GM23248 (cell line): ENCODE results near the gene GTF2H3. TPM values are rescaled to one million over a fixed set of nuclear protein-coding genes. Genes with fewer than 3 reads are reported as not detected.

Experiments used
- DNase-seq: peaks from one replicate; pipeline ENCODE4 v3.0.0-alpha.2; 2015
- H2AFZ ChIP-seq: fragments of 200-600 bp; sonication (generic); 2 replicates; pipeline ENCODE4 v1.6.1; 2016; ENCODE audit warnings: antibody characterized with exemption
- H3F3A ChIP-seq: fragments of 200-600 bp; sonication (generic); 2 replicates; pipeline ENCODE4 v1.6.1; 2016; ENCODE audit warnings: mild to moderate bottlenecking, antibody characterized with exemption, mixed run types; ENCODE audit not compliant: insufficient read depth
- H3K27ac ChIP-seq: fragments of 200-600 bp; sonication (generic); 2 replicates; pipeline ENCODE4 v1.5.1; 2016; ENCODE audit warnings: mild to moderate bottlenecking
- H3K27me3 ChIP-seq: fragments of 200-600 bp; sonication (generic); replicated peaks from 2 replicates; pipeline ENCODE4 v1.6.1; 2016; ENCODE audit warnings: mild to moderate bottlenecking; ENCODE audit not compliant: insufficient read depth
- H3K36me3 ChIP-seq: fragments of 200-600 bp; sonication (generic); 2 replicates; pipeline ENCODE4 v1.6.1; 2016; ENCODE audit warnings: low read depth, mild to moderate bottlenecking
- H3K4me1 ChIP-seq: fragments of 200-600 bp; sonication (generic); 2 replicates; pipeline ENCODE4 v1.6.1; 2016; ENCODE audit warnings: mild to moderate bottlenecking; ENCODE audit not compliant: insufficient read depth
- H3K4me2 ChIP-seq: fragments of 200-600 bp; sonication (generic); one replicate; pipeline ENCODE4 v1.6.1; 2016; ENCODE audit warnings: mild to moderate bottlenecking; ENCODE audit not compliant: unreplicated experiment
- H3K4me3 ChIP-seq: fragments of 200-600 bp; sonication (generic); 2 replicates; pipeline ENCODE4 v1.5.1; 2016; ENCODE audit warnings: mild to moderate bottlenecking
- H3K79me2 ChIP-seq: fragments of 200-600 bp; sonication (generic); 2 replicates; pipeline ENCODE4 v1.6.1; 2016; ENCODE audit warnings: mild to moderate bottlenecking; ENCODE audit not compliant: insufficient read depth
- H3K9ac ChIP-seq: fragments of 200-600 bp; sonication (generic); 2 replicates; pipeline ENCODE4 v1.6.1; 2016; ENCODE audit warnings: mild to moderate bottlenecking
- H3K9me2 ChIP-seq: fragments of 200-600 bp; sonication (generic); 2 replicates; pipeline ENCODE4 v1.6.1; 2016; ENCODE audit warnings: mixed run types, mild to moderate bottlenecking, moderate library complexity; ENCODE audit not compliant: insufficient read depth
- H3K9me3 ChIP-seq: fragments of 200-600 bp; sonication (generic); one replicate; pipeline ENCODE4 v1.6.1; 2017; ENCODE audit warnings: low read depth
- H4K20me1 ChIP-seq: fragments of 200-600 bp; sonication (generic); 2 replicates; pipeline ENCODE4 v1.6.0; 2016; ENCODE audit not compliant: insufficient read depth
- EZH2 ChIP-seq: fragments of 200-600 bp; sonication (generic); IDR thresholded peaks from 2 replicates; pipeline ENCODE4 v1.6.1; 2018; ENCODE audit warnings: antibody characterized with exemption, mild to moderate bottlenecking; ENCODE audit not compliant: insufficient read depth, poor library complexity, severe bottlenecking
- EZH2phosphoT487 ChIP-seq: fragments of 200-600 bp; sonication (generic); IDR thresholded peaks from 2 replicates; pipeline ENCODE4 v1.6.1; 2018; ENCODE audit warnings: antibody characterized with exemption, moderate library complexity, mild to moderate bottlenecking, low read depth; ENCODE audit not compliant: insufficient read depth
- WGBS, 2 experiments: methylation state at CpG; one replicate each; pipeline ENCODE4 v1.1.6; 2015 to 2017; ENCODE audit warnings: low lambda C conversion rate in 2 of 2, low coverage in 1 of 2; ENCODE audit errors: missing lambda C conversion rate in 2 of 2; 5-methylcytosine and 5-hydroxymethylcytosine counted together
- in situ Hi-C: fragments of 300-500 bp; cut with MboI; formaldehyde crosslinking; loops from 2 replicates; pipeline ENCODE4 v1.15.0; 2020
- polyA plus RNA-seq: library from polyadenylated mRNA; unstranded; fragments of >200 nt; fragmentation: Nextera tagmentation; extraction: Ambion mirVana; gene quantifications from 2 replicates; pipeline ENCODE4 v1.2.1, GENCODE V29; 2016
- total RNA-seq: library from RNA; depleted of rRNA; stranded (reverse); fragments of >200 nt; shearing (Covaris generic); gene quantifications from 2 replicates; pipeline ENCODE4 v1.2.3, GENCODE V29; 2014

GTF2H3 gene
- total and polyA plus RNA-seq, 2 experiments from 2014 or later, result 24.2 to 38.7 TPM

DNA sequence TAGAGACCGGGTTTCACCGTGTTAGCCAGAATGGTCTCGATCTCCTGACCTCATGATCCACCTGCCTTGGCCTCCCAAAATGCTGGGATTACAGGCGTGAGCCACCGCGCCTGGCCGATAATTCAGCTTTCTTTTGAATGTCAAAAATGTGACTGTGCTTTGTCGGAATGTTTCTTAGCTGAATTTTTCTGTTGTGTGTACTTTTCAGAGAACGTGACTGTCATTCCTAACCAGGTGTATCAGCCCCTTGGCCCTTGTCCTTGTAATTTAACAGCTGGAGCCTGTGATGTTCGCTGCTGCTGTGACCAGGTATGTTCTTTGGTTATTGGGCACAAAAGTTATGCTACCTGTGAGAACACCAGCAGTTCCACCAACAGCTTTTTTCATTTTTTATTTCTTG is 45.4 kb downstream of the GTF2H3 start:
- in situ Hi-C loops, result no loop called here
- Histone ChIP-seq H3K36me3 (peaks cover 3% of the 10 kb centered on the region; the same call in 1 of the 2 replicates), H3K9ac (no peak overlapping the region), H3K4me1 (no peaks in the 10 kb centered on the region), H3K9me2 (no peaks in the 10 kb centered on the region), H2AFZ (no peak overlapping the region), H3K4me2 (no peak overlapping the region), H3K9me3 (no peaks in the 10 kb centered on the region), H3F3A (no peaks in the 10 kb centered on the region), H3K4me3 (no peak overlapping the region), H3K27me3 (no peaks in the 10 kb centered on the region), H3K27ac (no peak overlapping the region), H4K20me1 (no peaks in the 10 kb centered on the region), H3K79me2 (no peaks in the 10 kb centered on the region)
- no peak for DNase-seq
- no peak for TF ChIP-seq EZH2phosphoT487
- TF ChIP-seq EZH2, result no peak
- 95 to 96% methylated on average over 10 of the region's 10 CpGs for WGBS, 2 experiments

DNA sequence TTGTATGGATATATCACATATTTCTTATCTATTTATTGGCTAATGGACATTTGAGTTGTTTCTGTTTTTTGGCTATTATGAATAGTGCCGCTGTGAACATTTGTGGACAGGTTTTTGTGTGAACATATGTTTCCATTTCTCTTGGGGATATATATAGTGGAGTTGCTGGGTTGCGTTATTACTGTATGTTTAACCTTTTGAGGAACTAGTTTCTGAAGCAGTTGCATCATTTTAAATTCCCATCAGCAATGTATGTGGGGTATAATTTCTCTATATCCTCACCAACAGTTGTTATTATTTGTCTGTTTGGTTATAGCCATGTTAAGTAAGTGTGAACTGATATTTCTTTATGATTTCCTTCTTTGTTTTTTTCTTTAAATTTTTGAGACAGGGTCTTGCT is 48.0 kb downstream of the GTF2H3 start:
- H3K4me3 ChIP-seq, result no peak overlapping the region
- in situ Hi-C loops, result no loop called here
- H3F3A ChIP-seq, result no peaks in the 10 kb centered on the region
- H3K27ac ChIP-seq, result no peak overlapping the region
- H3K4me2 ChIP-seq, result no peak overlapping the region
- WGBS, 2 experiments, result 92% methylated on average over 2 of the region's 2 CpGs
- DNase-seq, result no peak
- no peaks in the 10 kb centered on the region for H3K4me1 ChIP-seq
- H3K36me3 ChIP-seq, result peaks cover 3% of the 10 kb centered on the region; the same call in 1 of the 2 replicates
- TF ChIP-seq EZH2, result no peak
- no peak for TF ChIP-seq EZH2phosphoT487
- H4K20me1 ChIP-seq, result no peaks in the 10 kb centered on the region
- no peaks in the 10 kb centered on the region for H3K9me3 ChIP-seq
- H3K79me2 ChIP-seq, result no peaks in the 10 kb centered on the region
- no peak overlapping the region for H2AFZ ChIP-seq
- no peak overlapping the region for H3K9ac ChIP-seq
- no peaks in the 10 kb centered on the region for H3K27me3 ChIP-seq
- no peaks in the 10 kb centered on the region for H3K9me2 ChIP-seq

DNA sequence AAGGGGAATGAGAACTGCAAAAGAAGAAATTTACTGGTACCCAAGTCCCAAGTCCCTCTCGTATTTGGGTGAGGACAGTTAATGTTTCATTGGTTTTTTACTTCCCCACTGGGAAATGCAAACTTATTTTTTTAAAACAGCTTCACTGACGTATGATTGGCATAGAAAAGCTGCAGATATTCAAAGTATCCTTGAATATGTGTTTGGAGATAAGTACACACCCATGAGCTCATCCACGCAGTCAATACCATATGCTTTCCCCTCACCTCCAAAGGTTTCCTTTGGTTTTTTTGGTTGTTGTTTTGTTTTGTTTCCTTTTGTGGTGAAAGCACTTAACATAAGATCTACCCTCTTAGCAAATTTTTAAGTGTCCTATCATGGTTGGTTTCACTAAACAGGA is 50.3 kb downstream of the GTF2H3 start:
- Histone ChIP-seq H3K9me3 (no peaks in the 10 kb centered on the region), H3K27me3 (no peaks in the 10 kb centered on the region), H4K20me1 (no peaks in the 10 kb centered on the region), H3F3A (no peaks in the 10 kb centered on the region), H3K27ac (no peak overlapping the region), H3K79me2 (no peaks in the 10 kb centered on the region), H3K4me2 (no peak overlapping the region), H3K9me2 (no peaks in the 10 kb centered on the region), H3K4me1 (no peaks in the 10 kb centered on the region), H3K36me3 (peaks cover 3% of the 10 kb centered on the region; the same call in 1 of the 2 replicates), H3K4me3 (no peak overlapping the region), H3K9ac (no peak overlapping the region), H2AFZ (no peak overlapping the region)
- WGBS, 2 experiments, result 97 to 99% methylated on average over 3 of the region's 3 CpGs
- in situ Hi-C loops, result no loop called here
- no peak for DNase-seq
- TF ChIP-seq EZH2phosphoT487 (no peak), EZH2 (no peak)

DNA sequence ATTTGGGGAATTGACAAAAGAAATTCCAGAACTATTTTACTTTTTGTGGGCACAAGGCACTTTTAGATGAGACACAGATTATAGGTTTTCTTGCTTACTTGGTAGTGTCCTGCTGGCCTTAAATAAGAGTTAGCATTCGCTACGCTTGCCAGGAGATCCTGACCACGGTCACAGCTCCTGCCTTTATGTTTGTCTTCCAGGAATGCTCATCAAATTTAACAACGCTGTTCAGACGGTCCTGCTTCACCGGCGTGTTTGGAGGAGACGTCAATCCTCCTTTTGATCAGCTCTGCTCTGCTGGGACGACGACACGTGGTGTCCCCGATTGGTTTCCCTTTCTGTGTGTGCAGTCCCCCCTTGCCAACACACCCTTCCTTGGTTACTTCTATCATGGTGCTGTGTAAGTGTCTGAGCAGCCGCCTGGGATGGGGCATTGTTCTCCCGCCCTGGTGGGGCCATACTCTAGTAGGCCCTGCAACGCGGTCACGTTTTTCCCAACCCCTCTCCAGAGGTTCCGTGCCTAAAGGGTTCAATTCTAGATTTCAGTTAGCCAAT is 53.1 kb downstream of the GTF2H3 start:
- Histone ChIP-seq H3K79me2 (no peaks in the 10 kb centered on the region), H3K9ac (no peak overlapping the region), H4K20me1 (no peaks in the 10 kb centered on the region), H3F3A (no peaks in the 10 kb centered on the region), H3K4me1 (no peaks in the 10 kb centered on the region), H3K36me3 (no peaks in the 10 kb centered on the region; the same call in 1 of the 2 replicates), H3K27ac (no peak overlapping the region), H3K27me3 (no peaks in the 10 kb centered on the region), H3K9me3 (no peaks in the 10 kb centered on the region), H3K4me3 (no peak overlapping the region), H3K9me2 (no peaks in the 10 kb centered on the region), H2AFZ (no peak overlapping the region), H3K4me2 (no peak overlapping the region)
- 96 to 97% methylated on average over 18 of the region's 18 CpGs for WGBS, 2 experiments
- DNase-seq, result no peak
- TF ChIP-seq EZH2, result no peak
- TF ChIP-seq EZH2phosphoT487, result no peak
- in situ Hi-C loops, result no loop called here
